NCI-H774 (cell line): Measurements from ENCODE around the gene DNM3.

ENCODE experiments used
- DNase-seq: peaks from one replicate; lab custom pipeline; 2025; lab: John Stamatoyannopoulos, UW

Gene DNM3

GRCh38 chr1:171973421-171973820 lies 132.1 kb downstream of the DNM3 start:
- no peak for DNase-seq

DNA sequence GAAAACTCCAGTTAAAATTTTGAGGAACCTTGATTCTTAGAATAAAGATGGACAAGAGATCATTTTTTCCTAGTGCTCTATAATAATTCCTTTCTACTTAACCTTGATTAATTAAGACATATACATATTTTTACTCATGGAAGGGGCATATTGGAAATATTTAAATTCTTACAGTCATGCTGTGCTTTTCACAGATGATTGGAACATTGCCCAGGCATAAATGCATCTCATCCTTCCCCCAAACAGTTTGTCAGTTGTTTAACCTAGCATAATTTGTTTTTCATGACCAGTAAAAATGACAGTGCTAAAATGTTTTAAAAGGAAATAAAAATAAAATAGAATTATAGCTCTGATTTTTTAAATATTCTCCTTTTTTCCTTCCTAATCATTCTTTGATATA lies 140.0 kb downstream of the DNM3 start:
- no peak for DNase-seq

GRCh38 chr1:171983584-171983983 lies 142.3 kb downstream of the DNM3 start:
- DNase-seq, result no peak

- no peak for DNase-seq
These were observed 143.0 kb downstream of the DNM3 start for GRCh38 chr1:171984262-171984661.

- DNase-seq, result peak; percentile 38
These were observed 143.7 kb downstream of the DNM3 start for GRCh38 chr1:171984850-171985485.

DNA sequence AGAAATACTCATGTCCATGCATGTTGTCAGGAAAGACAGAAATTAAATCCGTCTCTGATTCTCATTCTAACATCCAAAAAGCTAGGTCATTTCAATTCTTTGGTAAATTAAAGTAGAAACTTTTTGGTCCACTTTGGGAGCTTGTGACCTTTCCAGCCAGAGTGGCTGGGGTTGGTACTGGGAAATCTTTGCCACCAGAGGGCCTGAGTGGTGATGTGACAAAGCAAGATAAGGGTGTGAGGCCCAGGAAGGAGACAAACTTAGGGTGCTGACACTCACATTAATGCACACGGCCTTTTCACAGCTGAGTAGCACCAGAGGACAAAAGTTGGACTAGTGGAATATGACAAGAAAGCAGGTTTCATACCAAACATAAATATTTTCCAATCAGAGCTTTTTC lies 144.3 kb downstream of the DNM3 start:
- DNase-seq, result no peak

- peak; percentile 42 for DNase-seq
These were observed 147.1 kb downstream of the DNM3 start for GRCh38 chr1:171988243-171988885.

DNA sequence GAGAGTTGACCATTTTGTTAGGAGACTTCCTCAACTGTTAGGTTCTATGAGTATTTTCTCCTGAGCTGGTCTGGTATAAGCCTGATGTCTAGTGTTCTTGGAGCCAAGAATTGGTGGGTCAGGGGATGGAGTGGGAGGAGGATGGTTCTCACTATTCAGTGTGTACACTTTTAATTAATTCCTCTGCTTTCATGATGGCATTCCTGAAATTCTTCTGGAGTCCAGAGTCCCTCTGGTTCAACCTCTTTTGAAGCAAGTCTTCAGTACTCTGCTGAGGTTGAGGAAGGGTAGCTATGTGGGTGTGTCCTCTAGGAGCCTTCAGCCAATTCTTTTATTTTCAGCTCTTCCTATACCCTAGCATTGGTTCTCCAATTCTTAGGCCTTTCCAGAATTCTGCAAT lies 149.1 kb downstream of the DNM3 start:
- DNase-seq, result no peak

- DNase-seq, result no peak
These were observed 153.0 kb downstream of the DNM3 start for GRCh38 chr1:171994293-171994692.

- no peak for DNase-seq
These were observed 154.3 kb downstream of the DNM3 start for GRCh38 chr1:171995573-171995972.

DNA sequence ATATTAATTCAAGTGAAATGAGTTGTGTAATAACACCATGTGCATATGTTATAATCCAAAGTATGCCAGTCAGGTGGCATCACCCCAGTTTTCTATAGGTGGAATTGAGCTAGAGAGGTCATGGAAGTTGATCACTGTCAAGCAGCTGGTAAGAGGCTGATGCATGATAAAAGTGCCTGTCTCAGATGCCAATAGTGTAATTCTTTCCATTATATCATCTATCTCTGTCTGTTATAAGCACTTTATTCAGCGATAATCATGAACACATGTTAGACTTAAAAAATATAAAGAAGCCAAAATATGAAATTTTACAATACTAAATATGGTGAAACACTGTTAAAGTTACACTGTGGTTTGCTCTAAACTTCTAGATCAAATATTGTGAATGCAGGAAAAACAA lies 156.6 kb downstream of the DNM3 start:
- no peak for DNase-seq

- DNase-seq, result no peak
These were observed 157.4 kb downstream of the DNM3 start for GRCh38 chr1:171998711-171999110.

GRCh38 chr1:171999756-172000155 lies 158.5 kb downstream of the DNM3 start:
- no peak for DNase-seq

- DNase-seq, result no peak
These were observed 160.0 kb downstream of the DNM3 start for GRCh38 chr1:172001288-172001687.

DNA sequence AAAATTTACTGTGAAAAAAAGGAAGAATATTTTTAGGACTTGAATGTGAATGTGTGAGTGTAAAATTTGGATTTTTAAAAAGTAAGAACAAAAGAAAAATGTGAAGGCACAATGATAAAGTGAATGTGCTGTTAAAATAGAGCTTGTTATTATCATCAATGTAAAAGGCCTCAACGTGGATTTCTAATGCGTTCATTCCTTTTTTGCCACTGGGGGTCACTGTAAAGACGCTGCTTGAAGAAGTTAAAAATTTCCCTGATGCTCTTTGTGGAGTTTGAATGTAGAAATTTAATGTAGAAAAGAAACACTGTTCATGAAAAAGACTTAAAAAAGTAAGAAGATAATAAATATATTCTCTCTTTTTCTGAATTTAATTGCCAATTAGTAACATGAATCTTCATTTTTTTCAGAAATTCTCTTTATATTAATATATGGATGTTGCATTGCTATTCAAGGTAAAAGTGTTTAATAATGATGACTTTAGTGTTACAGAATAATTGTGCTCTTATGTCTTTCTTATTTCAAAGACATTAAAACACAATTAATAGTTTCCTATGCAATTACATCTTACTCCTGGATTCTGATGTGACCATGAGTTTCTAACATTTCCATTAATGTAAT lies 161.5 kb downstream of the DNM3 start:
- DNase-seq, result no peak

DNA sequence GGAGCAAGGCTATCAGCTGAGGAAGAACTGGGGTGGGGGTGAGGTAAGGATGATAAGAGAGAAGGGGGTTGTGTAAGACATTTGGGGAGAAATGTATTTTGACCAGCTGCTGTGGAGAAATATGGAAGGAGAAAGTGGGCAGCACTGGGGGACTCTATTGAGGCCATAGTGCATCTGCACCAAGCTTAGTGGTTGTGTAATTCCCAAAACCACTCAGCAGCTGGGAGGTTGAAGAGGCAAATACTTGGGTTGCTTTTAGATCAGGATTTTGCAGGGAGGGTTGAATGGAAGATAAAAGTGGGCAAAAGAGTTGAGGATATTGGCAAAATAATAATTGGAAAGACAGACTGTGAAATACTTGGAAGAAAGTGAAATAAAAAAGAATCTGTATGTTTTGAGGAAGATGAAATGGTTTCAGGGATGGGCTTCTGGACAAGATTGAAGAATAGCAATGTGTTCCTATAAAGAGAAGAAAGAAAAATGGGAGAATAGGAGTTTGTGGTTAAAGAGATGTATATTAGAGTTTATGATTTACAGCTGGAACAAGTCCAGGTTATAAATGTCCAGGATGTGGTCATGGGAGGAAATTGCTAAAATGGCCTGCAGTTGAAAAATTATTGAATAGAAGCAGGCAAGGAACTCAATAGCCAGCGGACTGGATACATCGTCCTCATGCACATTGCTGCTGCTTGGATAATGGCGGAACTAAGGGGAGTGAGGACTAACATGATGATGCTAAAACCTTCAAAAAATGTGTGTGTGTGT lies 162.7 kb downstream of the DNM3 start:
- DNase-seq, result no peak

GRCh38 chr1:172004671-172005070 lies 163.4 kb downstream of the DNM3 start:
- no peak for DNase-seq

DNA sequence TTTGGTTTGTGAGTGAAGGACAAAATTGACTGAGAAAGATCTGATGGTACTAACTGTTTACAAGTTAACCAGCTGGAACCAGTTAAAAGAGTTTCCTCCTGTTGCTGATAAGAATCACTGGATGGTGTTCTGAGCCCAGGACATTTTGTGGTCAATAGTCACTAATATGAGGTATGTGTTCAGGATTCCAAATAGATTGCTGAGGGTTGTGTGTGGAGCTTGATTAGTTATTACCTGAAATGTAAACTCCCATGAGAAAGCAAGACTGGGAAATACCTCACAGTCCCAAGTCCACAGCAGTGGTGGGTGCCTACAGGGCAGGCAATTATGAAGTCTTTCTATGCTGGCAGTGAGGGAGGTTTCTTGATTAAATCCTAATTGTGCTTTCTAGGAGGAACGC lies 164.6 kb downstream of the DNM3 start:
- no peak for DNase-seq

GRCh38 chr1:172006660-172007059 lies 165.4 kb downstream of the DNM3 start:
- DNase-seq, result no peak

DNA sequence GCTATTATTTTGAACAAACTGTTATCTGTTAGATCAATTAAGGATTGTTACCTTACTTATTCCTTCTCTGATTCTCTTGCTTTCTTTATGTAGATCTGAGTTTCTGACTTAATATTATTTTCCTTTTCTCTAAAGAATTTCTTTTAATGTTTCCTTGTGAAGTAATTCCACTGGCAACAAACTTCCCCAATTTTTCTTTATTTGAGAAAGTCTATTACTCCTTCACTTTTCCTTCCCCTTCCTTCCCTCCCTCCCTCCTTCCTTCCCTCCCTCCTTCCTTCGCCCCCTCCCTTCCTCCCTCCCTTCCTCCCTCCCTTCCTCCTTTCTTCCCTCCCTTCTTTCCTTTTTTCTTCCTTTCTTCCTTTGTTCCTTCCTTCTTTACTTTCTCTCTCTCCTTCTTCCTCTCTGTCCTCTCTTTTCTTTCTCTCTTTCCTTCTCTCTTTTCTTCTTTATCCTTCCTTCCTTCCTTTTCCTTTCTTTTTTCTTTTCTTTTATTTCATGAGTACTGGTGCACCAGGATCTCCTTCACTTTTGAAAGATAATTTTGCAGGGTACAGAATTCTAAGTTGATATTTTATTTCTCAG lies 177.5 kb downstream of the DNM3 start:
- no peak for DNase-seq

DNA sequence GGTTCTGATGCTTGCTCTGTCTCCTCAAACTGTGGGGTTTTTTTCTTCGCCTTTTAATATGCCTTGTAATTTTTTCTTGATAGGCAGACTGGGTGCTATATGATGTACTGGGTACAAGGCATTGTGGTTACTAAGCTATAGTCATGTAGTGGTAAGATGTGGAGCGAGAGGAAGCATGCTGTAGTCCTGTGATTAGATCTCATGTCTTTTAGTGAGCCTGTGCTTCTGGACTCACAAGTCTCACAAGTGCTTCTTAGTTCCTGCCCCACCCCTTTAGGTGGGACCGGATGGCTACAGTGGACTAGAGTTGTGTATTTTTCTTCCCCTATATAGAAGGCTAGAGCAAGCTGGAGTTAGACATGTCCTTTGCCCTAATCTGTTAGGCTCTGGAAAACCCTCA lies 178.7 kb downstream of the DNM3 start:
- no peak for DNase-seq

DNA sequence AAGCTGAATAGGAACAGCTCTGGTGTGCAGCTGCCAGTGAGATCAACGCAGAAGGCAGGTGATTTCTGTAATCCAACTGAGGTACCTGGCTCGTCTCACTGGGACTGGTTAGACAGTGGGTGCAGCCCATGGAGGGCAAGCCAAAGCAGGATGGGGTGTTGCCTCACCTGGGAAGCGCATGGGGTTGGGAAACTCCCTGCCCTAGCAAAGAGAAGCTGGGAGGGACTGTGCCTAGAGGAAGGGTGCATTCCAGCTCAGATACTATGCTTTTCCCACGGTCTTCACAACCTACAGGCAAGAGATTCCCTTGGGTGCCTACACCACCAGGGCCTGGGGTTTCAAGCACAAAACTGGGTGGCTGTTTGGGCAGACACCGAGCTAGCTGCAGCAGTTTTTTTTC lies 183.2 kb downstream of the DNM3 start:
- DNase-seq, result no peak
